HepG2 (cell line): ENCODE results near the gene ENAH. TPM values are rescaled to one million over a fixed set of nuclear protein-coding genes. Genes with fewer than 3 reads are reported as not detected.

Experiments
- ATAC-seq: fragments of 200-7000 bp; cut with Tn5 transposase; 3 replicates; pipeline ENCODE4 v1.9.1; 2020; ENCODE audit warnings: mild to moderate bottlenecking, moderate library complexity
- BruUV-seq: library from RNA; stranded (reverse); fragments of 400-500 nt; replicated peaks from 2 replicates; lab custom pipeline; 2021; lab: Mats Ljungman, UMichigan
- CTCF ChIA-PET: fragments of 300-600 bp; formaldehyde crosslinking; extraction: SDS; loops from one replicate; lab custom pipeline; 2021; ENCODE audit warnings: low total read pairs, inconsistent platforms, low intra/inter-chr PET ratio; lab: Yijun Ruan, JAX
- POLR2A ChIA-PET: fragments of 350-600 bp; sonication (Branson Sonifier 250); formaldehyde crosslinking; loops from one replicate; lab custom pipeline; 2020; ENCODE audit warnings: antibody characterized with exemption, inconsistent platforms; lab: Yijun Ruan, JAX
- DNase-seq: peaks from one replicate; pipeline ENCODE4 v3.0.0-alpha.2; 2015; ENCODE audit warnings: low spot score
- FAIRE-seq: peaks from 3 replicates; lab custom pipeline; 2011; peaks lifted over from hg19 to GRCh38; lab: Jason Lieb, UNC
- H2AFZ ChIP-seq: one replicate; pipeline ENCODE4 v1.6.1; 2011; ENCODE audit warnings: low read length, inconsistent platforms
- H3K27ac ChIP-seq: fragments of 300-600 bp; 3 replicates; pipeline ENCODE4 v1.8.0; 2011; ENCODE audit warnings: mixed run types, mild to moderate bottlenecking, mixed read lengths, low read length, inconsistent platforms; ENCODE audit not compliant: insufficient read depth; ENCODE audit errors: extremely low read length
- H3K27me3 ChIP-seq, 2 experiments: fragments of 200-600 bp in 1 of 2; 2 replicates in 1 of 2; 3 replicates in 1 of 2; pipeline versions ENCODE4 v1.6.0 to v1.8.0; 2011; ENCODE audit warnings: low read length in 2 of 2, mild to moderate bottlenecking in 2 of 2, moderate library complexity in 2 of 2, inconsistent platforms in 1 of 2; ENCODE audit not compliant: insufficient read depth in 2 of 2, control insufficient read depth in 1 of 2
- H3K36me3 ChIP-seq, 2 experiments: fragments of 200-600 bp in 1 of 2; replicated peaks in 1 of 2; 2 replicates in 1 of 2; 3 replicates in 1 of 2; pipeline versions ENCODE4 v1.5.1 to v1.8.0; 2011; ENCODE audit warnings: low read length in 2 of 2, inconsistent platforms in 1 of 2; ENCODE audit not compliant: insufficient read depth in 2 of 2, control insufficient read depth in 1 of 2
- H3K4me1 ChIP-seq: 2 replicates; pipeline ENCODE4 v1.5.1; 2012; ENCODE audit warnings: low read length, inconsistent platforms; ENCODE audit not compliant: insufficient read depth
- H3K4me2 ChIP-seq: 2 replicates; pipeline ENCODE4 v1.6.0; 2011; ENCODE audit warnings: low read depth, low read length, inconsistent platforms
- H3K4me3 ChIP-seq, 3 experiments: fragments of 200-600 bp in 1 of 3; sonication (generic), shearing (Covaris generic) in 1 of 3; replicated peaks in 1 of 3; 2 replicates each; pipeline ENCODE4 v1.5.1; 2011 to 2016; ENCODE audit warnings: low read length in 3 of 3, inconsistent platforms in 2 of 3, low read depth in 2 of 3, mild to moderate bottlenecking in 2 of 3, control low read depth in 1 of 3, mixed read lengths in 1 of 3; ENCODE audit not compliant: insufficient read depth in 1 of 3
- H3K79me2 ChIP-seq: one replicate; pipeline ENCODE4 v1.6.1; 2011; ENCODE audit warnings: low read length, inconsistent platforms; ENCODE audit not compliant: insufficient read depth
- H3K9ac ChIP-seq: 2 replicates; pipeline ENCODE4 v1.6.0; 2011; ENCODE audit warnings: mild to moderate bottlenecking, low read depth, low read length, inconsistent platforms; ENCODE audit not compliant: insufficient read depth
- H3K9me3 ChIP-seq: 2 replicates; pipeline ENCODE4 v1.5.1; 2012; ENCODE audit warnings: mild to moderate bottlenecking, low read length
- H4K20me1 ChIP-seq: 2 replicates; pipeline ENCODE4 v1.6.0; 2011; ENCODE audit warnings: inconsistent platforms, mild to moderate bottlenecking, low read length, moderate library complexity; ENCODE audit not compliant: insufficient read depth
- ATF4 ChIP-seq, 2 experiments: fragments of 450-650 bp in 1 of 2; sonication (generic) in 1 of 2; formaldehyde crosslinking; IDR thresholded peaks; 2 replicates each; pipeline versions ENCODE4 v1.5.0 to v1.8.0; 2020 to 2022; ENCODE audit warnings: mild to moderate bottlenecking in 1 of 2, missing genetic modification reagents in 1 of 2
- BORCS8-MEF2B ChIP-seq: sonication (generic); formaldehyde crosslinking; IDR thresholded peaks from 2 replicates; pipeline ENCODE4 v1.8.0; 2022; ENCODE audit warnings: mild to moderate bottlenecking, missing genetic modification reagents
- DMTF1 ChIP-seq: sonication (generic); formaldehyde crosslinking; IDR thresholded peaks from 2 replicates; pipeline ENCODE4 v1.4.0; 2020; ENCODE audit warnings: mild to moderate bottlenecking, missing genetic modification reagents
- SAFB2 ChIP-seq: sonication (generic); formaldehyde crosslinking; IDR thresholded peaks from 2 replicates; pipeline ENCODE4 v1.5.1; 2020; ENCODE audit warnings: missing genetic modification reagents, low read depth, mild to moderate bottlenecking, borderline replicate concordance
- TRIM24 ChIP-seq: sonication (generic); formaldehyde crosslinking; IDR thresholded peaks from 2 replicates; pipeline ENCODE4 v1.8.0; 2022; ENCODE audit warnings: mild to moderate bottlenecking, missing genetic modification reagents
- ZFAT ChIP-seq: sonication (generic); formaldehyde crosslinking; conservative IDR thresholded peaks from 2 replicates; pipeline ENCODE4 v1.8.1; 2023; ENCODE audit warnings: missing genetic modification reagents, inconsistent platforms
- ZNF251 ChIP-seq: sonication (generic); formaldehyde crosslinking; IDR thresholded peaks from 2 replicates; pipeline ENCODE4 v1.9.0; 2021; ENCODE audit warnings: mild to moderate bottlenecking, missing genetic modification reagents
- ZNF747 ChIP-seq: sonication (generic); formaldehyde crosslinking; IDR thresholded peaks from 2 replicates; pipeline ENCODE4 v1.8.1; 2023; ENCODE audit warnings: missing genetic modification reagents, mild to moderate bottlenecking, borderline replicate concordance
- WGBS: methylation state at CpG from one replicate; pipeline ENCODE4 v1.1.6; 2017; ENCODE audit warnings: low lambda C conversion rate; 5-methylcytosine and 5-hydroxymethylcytosine counted together
- in situ Hi-C: cut with HindIII; loops from 2 replicates; pipeline ENCODE4 v1.10.0; 2017; ENCODE audit warnings: low pct_unique_long_range_greater_than_20kb; ENCODE audit not compliant: extremely low pct_ligation_motif_present
- intact Hi-C: fragments of 100-400 bp; cut with micrococcal nuclease; formaldehyde crosslinking; loops from one replicate; pipeline ENCODE4 v1.10.0; 2022; ENCODE audit not compliant: unreplicated experiment
- polyA plus RNA-seq, 8 experiments: library from polyadenylated mRNA; depleted of rRNA in 3 of 8; stranded (reverse) in 7 of 8; unstranded in 1 of 8; fragments of >200 nt; fragmentation: Illumina TruSeq in 4 of 8; extraction: Trizol in 4 of 8; gene quantifications; 2 replicates each; pipeline versions ENCODE4 v1.2.1 to v1.2.3, GENCODE V29; 2011 to 2016; ENCODE audit warnings: low read depth in 4 of 8, missing spikeins in 1 of 8, mixed read lengths in 1 of 8; ENCODE audit not compliant: insufficient read depth in 1 of 8
- total RNA-seq, 5 experiments: library from RNA; depleted of rRNA; stranded (reverse); fragments of >200 nt; fragmentation: Illumina TruSeq; extraction: Trizol; gene quantifications; 2 replicates each; pipeline ENCODE4 v1.2.3, GENCODE V29; 2016; ENCODE audit warnings: low read depth in 1 of 5
- TF ChIP-seq, protein P1 (sequence below): sonication (generic); formaldehyde crosslinking; IDR thresholded peaks from 2 replicates; pipeline ENCODE4 v1.5.0; 2020; ENCODE audit warnings: missing genetic modification reagents
- TF ChIP-seq, protein P2 (sequence below): sonication (generic); formaldehyde crosslinking; IDR thresholded peaks from 2 replicates; pipeline ENCODE4 v1.9.0; 2021; ENCODE audit warnings: missing genetic modification reagents, borderline replicate concordance

ENAH gene
- total and polyA plus RNA-seq, 2 of the 13 experiments (the other 11 are each of a cell fraction or from before 2014, with no cell fraction given) = 22.1 to 58.3 TPM

DNA sequence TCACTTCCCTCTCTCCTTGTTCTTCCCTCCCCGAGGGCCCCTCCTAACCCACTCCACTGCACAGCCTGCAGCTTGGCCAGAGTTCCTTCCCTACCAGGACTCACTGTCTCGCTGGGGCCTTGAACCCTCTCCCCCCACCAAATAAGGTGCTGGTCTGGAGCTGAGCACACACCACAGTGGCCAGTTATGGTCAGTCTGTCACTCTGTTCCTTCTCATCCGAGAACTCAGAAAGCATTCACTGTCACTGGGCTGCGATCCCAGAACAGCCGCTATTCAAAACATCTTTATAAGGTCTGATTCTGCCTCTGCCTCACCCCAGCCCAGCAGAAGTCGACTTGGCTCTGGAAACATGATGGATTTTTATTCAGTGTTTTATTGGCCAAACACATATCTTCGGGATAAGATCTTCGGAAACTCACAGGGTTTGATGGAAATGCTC is 205.3 kb downstream of the ENAH start:
- ATAC-seq = no peak
- no TSS peak for BruUV-seq
- peaks cover 98% of the 10 kb centered on the region for H3K4me1 ChIP-seq
- TF ChIP-seq ZNF747 (no peak), SAFB2 (no peak), BORCS8-MEF2B (no peak), TRIM24 (CRISPR knock-in tag) (no peak), ZFAT (no peak), ZNF251 (CRISPR knock-in tag) (no peak)
- TF ChIP-seq, protein P1, sequence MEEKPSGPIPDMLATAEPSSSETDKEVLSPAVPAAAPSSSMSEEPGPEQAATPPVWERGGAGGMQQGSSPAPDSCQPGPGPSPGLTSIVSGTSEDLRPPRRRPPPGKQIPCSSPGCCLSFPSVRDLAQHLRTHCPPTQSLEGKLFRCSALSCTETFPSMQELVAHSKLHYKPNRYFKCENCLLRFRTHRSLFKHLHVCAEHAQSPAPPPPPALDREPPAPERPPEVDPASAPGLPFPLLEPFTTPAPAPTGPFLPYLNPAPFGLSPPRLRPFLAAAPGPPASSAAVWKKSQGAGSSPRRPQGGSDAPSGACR (CRISPR knock-in tag) = no peak
- intact Hi-C loops = no loop called here
- H3K9me3 ChIP-seq = no peaks in the 10 kb centered on the region
- FAIRE-seq = no peak
- no peak overlapping the region for H3K9ac ChIP-seq
- H3K79me2 ChIP-seq = no peaks in the 10 kb centered on the region
- ChIA-PET CTCF (no interaction called here), POLR2A (interaction anchor here (0.6 kb wide), 1 partner anchor 46 kb away, joined by 3 read pairs; no protein-coding TSS in a partner anchor)
- H3K4me3 ChIP-seq = peak overlapping the region in 1 of 3 experiments; percentile 31; a peak in 1 of 6 replicates
- DNase-seq = no peak
- no peak overlapping the region for H2AFZ ChIP-seq
- WGBS = 74% methylated on average over 8 of the region's 8 CpGs
- H3K4me2 ChIP-seq = peak overlapping the region; percentile 67
- no peak overlapping the region for H3K27ac ChIP-seq
- in situ Hi-C loops = no loop called here
- H3K27me3 ChIP-seq = no peaks in the 10 kb centered on the region; a peak in 1 of 5 replicates
- H3K36me3 ChIP-seq = no peaks in the 10 kb centered on the region
- no peaks in the 10 kb centered on the region for H4K20me1 ChIP-seq

- 45% methylated on average over 6 of the region's 9 CpGs for WGBS
- Histone ChIP-seq H3K79me2 (no peaks in the 10 kb centered on the region), H3K9ac (peak overlapping the region; percentile 5; the same call in 1 of the 2 replicates), H3K9me3 (no peaks in the 10 kb centered on the region), H3K36me3 (no peaks in the 10 kb centered on the region), H3K27ac (no peak overlapping the region), H3K4me2 (peak overlapping the region; percentile 67), H3K4me1 (peaks cover 98% of the 10 kb centered on the region), H3K4me3 (peak overlapping the region in 1 of 3 experiments; percentile 20; a peak in 1 of 6 replicates), H2AFZ (no peak overlapping the region), H3K27me3 (no peaks in the 10 kb centered on the region; a peak in 1 of 5 replicates), H4K20me1 (no peaks in the 10 kb centered on the region)
- DNase-seq (no peak), FAIRE-seq (no peak), ATAC-seq (no peak)
- POLR2A ChIA-PET = interaction anchor here (1.4 kb wide), 1 partner anchor 14 kb away, joined by 4 read pairs; no protein-coding TSS in a partner anchor
- no TSS peak for BruUV-seq
- in situ Hi-C loops (no loop called here), intact Hi-C loops (no loop called here)
- CTCF ChIA-PET = no interaction called here
- TF ChIP-seq ATF4 (CRISPR knock-in tag; IDR thresholded peaks at IDR 0.05) (no peak), DMTF1 (CRISPR knock-in tag) (no peak)
- TF ChIP-seq, protein P2, sequence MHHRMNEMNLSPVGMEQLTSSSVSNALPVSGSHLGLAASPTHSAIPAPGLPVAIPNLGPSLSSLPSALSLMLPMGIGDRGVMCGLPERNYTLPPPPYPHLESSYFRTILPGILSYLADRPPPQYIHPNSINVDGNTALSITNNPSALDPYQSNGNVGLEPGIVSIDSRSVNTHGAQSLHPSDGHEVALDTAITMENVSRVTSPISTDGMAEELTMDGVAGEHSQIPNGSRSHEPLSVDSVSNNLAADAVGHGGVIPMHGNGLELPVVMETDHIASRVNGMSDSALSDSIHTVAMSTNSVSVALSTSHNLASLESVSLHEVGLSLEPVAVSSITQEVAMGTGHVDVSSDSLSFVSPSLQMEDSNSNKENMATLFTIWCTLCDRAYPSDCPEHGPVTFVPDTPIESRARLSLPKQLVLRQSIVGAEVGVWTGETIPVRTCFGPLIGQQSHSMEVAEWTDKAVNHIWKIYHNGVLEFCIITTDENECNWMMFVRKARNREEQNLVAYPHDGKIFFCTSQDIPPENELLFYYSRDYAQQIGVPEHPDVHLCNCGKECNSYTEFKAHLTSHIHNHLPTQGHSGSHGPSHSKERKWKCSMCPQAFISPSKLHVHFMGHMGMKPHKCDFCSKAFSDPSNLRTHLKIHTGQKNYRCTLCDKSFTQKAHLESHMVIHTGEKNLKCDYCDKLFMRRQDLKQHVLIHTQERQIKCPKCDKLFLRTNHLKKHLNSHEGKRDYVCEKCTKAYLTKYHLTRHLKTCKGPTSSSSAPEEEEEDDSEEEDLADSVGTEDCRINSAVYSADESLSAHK (CRISPR knock-in tag) = no peak
Observed at GRCh38 chr1:225446981-225447615, 205.8 kb downstream of the ENAH start.
